ENCODE data around the gene CYP27A1. TPM values are rescaled to one million over a fixed set of nuclear protein-coding genes. Genes with fewer than 3 reads are reported as not detected.

The CYP27A1 gene
- total and polyA plus RNA-seq, 9 of the 15 experiments (the other 6 are each of a cell fraction or from before 2014, with no cell fraction given): 0.20 TPM; not detected in 8

DNA sequence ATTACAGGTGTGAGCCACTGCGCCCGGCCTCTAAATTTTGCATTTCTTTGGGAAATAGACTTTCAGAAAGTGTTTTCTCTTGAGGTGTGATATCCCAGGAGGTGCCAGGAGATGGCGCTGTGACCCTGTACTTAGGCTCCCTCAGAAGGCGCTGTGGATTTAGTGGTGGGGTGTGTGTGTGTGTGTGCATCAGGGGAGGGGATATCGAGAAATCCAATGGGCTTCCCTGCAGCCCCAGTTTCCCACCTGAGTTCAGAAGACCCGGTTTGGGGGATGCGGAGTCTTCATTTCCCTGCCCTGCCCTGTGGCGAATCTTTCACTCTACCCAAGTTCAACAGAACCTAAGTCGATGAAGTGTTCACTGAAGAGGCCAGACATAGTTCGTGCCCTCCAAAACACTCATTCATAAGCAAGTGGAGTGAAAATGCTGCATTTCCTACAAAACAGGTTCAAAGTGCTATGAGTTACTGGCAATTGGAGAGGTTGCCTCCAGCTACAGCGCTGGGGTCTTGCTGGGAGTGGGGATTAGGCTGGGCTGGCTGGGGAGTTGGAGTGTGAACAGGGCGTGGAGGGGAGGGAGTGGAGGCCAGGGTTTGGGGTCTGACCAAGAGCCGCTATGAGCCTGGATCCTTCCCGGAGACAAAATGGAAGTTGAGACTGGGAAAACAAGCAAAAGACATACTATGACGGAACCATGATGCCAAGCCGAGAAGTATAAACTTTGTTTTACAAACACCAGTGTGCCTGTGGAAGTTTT, 71.1 kb downstream of the CYP27A1 start (continued):
- TF ChIP-seq MAZ (CRISPR knock-in tag; conservative IDR thresholded peaks at IDR 0.05 in 1 of 2, IDR thresholded peaks at IDR 0.05 in 1 of 2) (no peak), RAD21 (CRISPR knock-in tag; conservative IDR thresholded peaks at IDR 0.05 in 1 of 2, IDR thresholded peaks at IDR 0.05 in 1 of 2) (peak; percentile 78), CC2D1A (IDR thresholded peaks at IDR 0.05) (0 out of 2 replicates have a peak, but pooled peaks have one; percentile 43), BRF1 (IDR thresholded peaks at IDR 0.05; ENCODE audit: borderline replicate concordance, extremely low read depth, insufficient read length) (no peak), POLR2H (tag; IDR thresholded peaks at IDR 0.05; ENCODE audit: low read depth) (no peak), STAG1 (CRISPR knock-in tag; IDR thresholded peaks at IDR 0.05; ENCODE audit: borderline replicate concordance) (peak; percentile 61; the same call in 1 of the 2 replicates), ARID2 (IDR thresholded peaks at IDR 0.05) (0 out of 2 replicates have a peak, but pooled peaks have one; percentile 58), NFXL1 (CRISPR knock-in tag; IDR thresholded peaks at IDR 0.05) (no peak), GTF2F1 (IDR thresholded peaks at IDR 0.05; ENCODE audit: low read depth, low read length) (no peak)
- TF ChIP-seq, protein P1, sequence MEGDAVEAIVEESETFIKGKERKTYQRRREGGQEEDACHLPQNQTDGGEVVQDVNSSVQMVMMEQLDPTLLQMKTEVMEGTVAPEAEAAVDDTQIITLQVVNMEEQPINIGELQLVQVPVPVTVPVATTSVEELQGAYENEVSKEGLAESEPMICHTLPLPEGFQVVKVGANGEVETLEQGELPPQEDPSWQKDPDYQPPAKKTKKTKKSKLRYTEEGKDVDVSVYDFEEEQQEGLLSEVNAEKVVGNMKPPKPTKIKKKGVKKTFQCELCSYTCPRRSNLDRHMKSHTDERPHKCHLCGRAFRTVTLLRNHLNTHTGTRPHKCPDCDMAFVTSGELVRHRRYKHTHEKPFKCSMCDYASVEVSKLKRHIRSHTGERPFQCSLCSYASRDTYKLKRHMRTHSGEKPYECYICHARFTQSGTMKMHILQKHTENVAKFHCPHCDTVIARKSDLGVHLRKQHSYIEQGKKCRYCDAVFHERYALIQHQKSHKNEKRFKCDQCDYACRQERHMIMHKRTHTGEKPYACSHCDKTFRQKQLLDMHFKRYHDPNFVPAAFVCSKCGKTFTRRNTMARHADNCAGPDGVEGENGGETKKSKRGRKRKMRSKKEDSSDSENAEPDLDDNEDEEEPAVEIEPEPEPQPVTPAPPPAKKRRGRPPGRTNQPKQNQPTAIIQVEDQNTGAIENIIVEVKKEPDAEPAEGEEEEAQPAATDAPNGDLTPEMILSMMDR (IDR thresholded peaks at IDR 0.05 in 2 of 3, conservative IDR thresholded peaks at IDR 0.05 in 1 of 3; ENCODE audit: insufficient read depth in 2 of 3, low read depth in 1 of 3, low read length in 3 of 3): peak; percentile 74 to 89 (median 81)
- TF ChIP-seq, protein P2, sequence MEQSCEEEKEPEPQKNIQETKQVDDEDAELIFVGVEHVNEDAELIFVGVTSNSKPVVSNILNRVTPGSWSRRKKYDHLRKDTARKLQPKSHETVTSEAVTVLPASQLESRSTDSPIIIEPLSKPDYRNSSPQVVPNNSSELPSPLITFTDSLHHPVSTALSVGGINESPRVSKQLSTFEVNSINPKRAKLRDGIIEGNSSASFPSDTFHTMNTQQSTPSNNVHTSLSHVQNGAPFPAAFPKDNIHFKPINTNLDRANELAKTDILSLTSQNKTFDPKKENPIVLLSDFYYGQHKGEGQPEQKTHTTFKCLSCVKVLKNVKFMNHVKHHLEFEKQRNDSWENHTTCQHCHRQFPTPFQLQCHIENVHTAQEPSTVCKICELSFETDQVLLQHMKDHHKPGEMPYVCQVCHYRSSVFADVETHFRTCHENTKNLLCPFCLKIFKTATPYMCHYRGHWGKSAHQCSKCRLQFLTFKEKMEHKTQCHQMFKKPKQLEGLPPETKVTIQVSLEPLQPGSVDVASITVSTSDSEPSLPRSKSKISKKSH (CRISPR knock-in tag; IDR thresholded peaks at IDR 0.05): no peak

Measured in K562 (cell line).